ENCODE data around the gene OR6M1. TPM values are rescaled to one million over a fixed set of nuclear protein-coding genes. Genes with fewer than 3 reads are reported as not detected.

Gene OR6M1
- total RNA-seq = not detected in 2 replicates

- FAIRE-seq (no peak), DNase-seq (ENCODE audit: low read depth) (no peak)
- Histone ChIP-seq H3K36me3 (ENCODE audit: control insufficient read depth, insufficient read depth, low read length) (no peaks in the 10 kb centered on the region), H3K4me3 (ENCODE audit: low read depth, low read length) (no peak within 1 kb of the TSS), H3K27me3 (ENCODE audit: control insufficient read depth, insufficient read depth, low read length) (no peaks in the 10 kb centered on the region)
- TF ChIP-seq CTCF (IDR thresholded peaks at IDR 0.05; ENCODE audit: insufficient read depth, low read length, severe bottlenecking) = no peak
These were observed at the start of gene OR6M1 for GRCh38 chr11:123806249-123806648. Gene OR6M1 (minus strand): TSS chr11:123806349. CDS start chr11:123806349, 0 bp downstream.

- Histone ChIP-seq H3K36me3 (ENCODE audit: control insufficient read depth, insufficient read depth, low read length) (no peaks in the 10 kb centered on the region), H3K27me3 (ENCODE audit: control insufficient read depth, insufficient read depth, low read length) (no peaks in the 10 kb centered on the region), H3K4me3 (ENCODE audit: low read depth, low read length) (no peak overlapping the region)
- FAIRE-seq = no peak
- no peak for TF ChIP-seq CTCF (IDR thresholded peaks at IDR 0.05; ENCODE audit: insufficient read depth, low read length, severe bottlenecking)
- DNase-seq (ENCODE audit: low read depth) = no peak
These were observed 46.9 kb upstream of the OR6M1 start for GRCh38 chr11:123853038-123853437.

- FAIRE-seq = no peak
- Histone ChIP-seq H3K27me3 (ENCODE audit: control insufficient read depth, insufficient read depth, low read length) (no peaks in the 10 kb centered on the region), H3K4me3 (ENCODE audit: low read depth, low read length) (no peak overlapping the region), H3K36me3 (ENCODE audit: control insufficient read depth, insufficient read depth, low read length) (no peaks in the 10 kb centered on the region)
- no peak for DNase-seq (ENCODE audit: low read depth)
- TF ChIP-seq CTCF (IDR thresholded peaks at IDR 0.05; ENCODE audit: insufficient read depth, low read length, severe bottlenecking) = no peak
These were observed 46.2 kb upstream of the OR6M1 start for GRCh38 chr11:123852321-123852720.

GRCh38 chr11:123851110-123851509 is 45.0 kb upstream of the OR6M1 start:
- no peaks in the 10 kb centered on the region for H3K27me3 ChIP-seq (ENCODE audit: control insufficient read depth, insufficient read depth, low read length)
- no peak for DNase-seq (ENCODE audit: low read depth)
- H3K4me3 ChIP-seq (ENCODE audit: low read depth, low read length) = no peak overlapping the region
- no peak for TF ChIP-seq CTCF (IDR thresholded peaks at IDR 0.05; ENCODE audit: insufficient read depth, low read length, severe bottlenecking)
- no peaks in the 10 kb centered on the region for H3K36me3 ChIP-seq (ENCODE audit: control insufficient read depth, insufficient read depth, low read length)
- no peak for FAIRE-seq

- FAIRE-seq (no peak), DNase-seq (ENCODE audit: low read depth) (peak; percentile 33)
- no peak overlapping the region for H3K4me3 ChIP-seq (ENCODE audit: low read depth, low read length)
- TF ChIP-seq CTCF (IDR thresholded peaks at IDR 0.05; ENCODE audit: insufficient read depth, low read length, severe bottlenecking) = no peak
- no peaks in the 10 kb centered on the region for H3K27me3 ChIP-seq (ENCODE audit: control insufficient read depth, insufficient read depth, low read length)
- H3K36me3 ChIP-seq (ENCODE audit: control insufficient read depth, insufficient read depth, low read length) = no peaks in the 10 kb centered on the region
These were observed 35.0 kb upstream of the OR6M1 start for GRCh38 chr11:123841174-123841573.

GRCh38 chr11:123839131-123839530 is 33.0 kb upstream of the OR6M1 start:
- H3K27me3 ChIP-seq (ENCODE audit: control insufficient read depth, insufficient read depth, low read length) = no peaks in the 10 kb centered on the region
- TF ChIP-seq CTCF (IDR thresholded peaks at IDR 0.05; ENCODE audit: insufficient read depth, low read length, severe bottlenecking) = no peak
- no peak overlapping the region for H3K4me3 ChIP-seq (ENCODE audit: low read depth, low read length)
- DNase-seq (ENCODE audit: low read depth) (no peak), FAIRE-seq (no peak)
- H3K36me3 ChIP-seq (ENCODE audit: control insufficient read depth, insufficient read depth, low read length) = no peaks in the 10 kb centered on the region

Measured in bronchial epithelial cell (primary cell).